Activated T-cell treated with anti-CD3 and anti-CD28 coated beads for 1 hour (primary cell): ENCODE data around the gene NKX2-2.
A peak's percentile ranks its signal among the peaks of the same experiment; 100 is the strongest.
"Not testable (repeated sequence)": the region's sequence is repeated elsewhere in the genome, so short reads cannot be mapped to it uniquely, and the experiment has no call there.

Source experiments
- DNase-seq: peaks from one replicate; pipeline ENCODE4 v3.0.0-alpha.2; 2020; ENCODE audit warnings: low read depth

NKX2-2 gene

GRCh38 chr20:21508230-21509078 lies 5.4 kb downstream of the NKX2-2 start:
- DNase-seq: no peak

DNA sequence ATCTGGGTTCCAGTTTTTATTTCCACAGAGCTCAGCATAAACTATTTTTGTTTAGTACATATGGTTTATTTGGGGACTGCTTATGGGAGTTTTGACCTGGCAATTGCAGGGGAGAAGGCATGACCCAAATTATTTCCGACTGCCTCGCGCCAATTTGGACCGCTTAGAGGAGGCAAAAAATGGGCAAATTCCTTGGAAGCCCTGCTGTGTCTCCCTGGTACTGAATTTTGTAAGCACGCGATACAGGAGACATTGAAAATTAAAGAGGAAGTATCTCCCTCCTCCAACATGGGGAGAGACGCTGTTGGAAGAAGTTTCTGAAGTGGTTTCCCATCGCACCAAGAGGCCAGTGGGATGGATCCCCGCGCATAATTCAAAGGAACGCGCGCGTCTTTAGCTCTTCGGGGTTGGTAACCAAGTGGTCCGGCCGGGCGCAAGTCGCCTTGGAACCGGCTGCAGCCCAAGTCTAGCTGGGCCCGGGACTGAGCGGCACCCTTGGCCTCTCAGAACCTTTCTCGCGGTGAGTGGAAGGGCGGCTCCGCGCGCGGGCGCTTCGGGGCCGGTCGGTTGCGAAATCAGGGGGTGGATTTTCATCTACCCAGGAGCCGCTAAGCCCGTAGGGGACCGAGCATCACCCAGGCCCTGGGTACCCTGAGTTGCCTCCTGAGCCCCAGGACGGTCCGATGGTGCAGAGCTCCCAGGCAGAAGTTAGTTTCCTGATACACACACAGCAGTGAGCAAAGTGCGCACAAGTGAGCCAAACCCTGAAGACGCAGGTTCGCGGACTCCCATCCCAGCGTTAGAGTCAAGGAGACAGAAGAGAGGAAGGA lies 6.2 kb downstream of the NKX2-2 start:
- DNase-seq: no peak

- DNase-seq: peak; percentile 54
Measured at GRCh38 chr20:21505810-21506530, 7.9 kb downstream of the NKX2-2 start.

DNA sequence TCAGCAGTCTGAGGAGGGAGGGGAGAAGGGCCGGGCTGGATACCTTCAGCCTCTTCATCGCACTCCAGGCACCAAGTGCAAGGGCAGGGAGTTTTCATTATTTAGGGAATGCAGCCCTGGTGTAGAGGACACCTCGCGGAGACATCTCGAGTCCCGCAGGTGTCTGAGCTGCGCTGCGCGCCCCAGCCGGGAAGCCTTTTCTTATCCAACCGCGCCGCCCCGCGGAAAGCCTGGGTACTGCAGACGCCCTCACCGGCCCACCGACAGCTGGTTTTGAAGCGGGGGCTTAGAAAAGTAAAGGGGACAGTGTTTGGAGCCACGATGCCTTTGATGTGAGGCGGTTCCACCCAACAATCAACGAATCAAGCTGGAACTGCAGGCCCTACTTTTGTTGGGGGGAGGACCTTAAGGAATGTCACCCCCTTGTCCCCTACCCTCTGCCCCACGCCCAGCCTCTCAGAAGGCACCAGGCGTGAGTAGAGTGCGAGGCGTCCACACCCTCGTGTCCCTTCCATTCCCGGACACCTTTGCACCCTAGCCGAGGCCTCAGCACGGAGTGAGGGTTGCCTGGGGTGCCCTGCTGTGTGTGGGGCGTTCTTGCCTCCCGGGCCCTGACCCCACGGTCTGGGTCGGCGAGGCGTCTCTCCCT lies 8.6 kb downstream of the NKX2-2 start:
- DNase-seq: peak; percentile 81

GRCh38 chr20:21504323-21504722 lies 9.5 kb downstream of the NKX2-2 start:
- DNase-seq: no peak

DNA sequence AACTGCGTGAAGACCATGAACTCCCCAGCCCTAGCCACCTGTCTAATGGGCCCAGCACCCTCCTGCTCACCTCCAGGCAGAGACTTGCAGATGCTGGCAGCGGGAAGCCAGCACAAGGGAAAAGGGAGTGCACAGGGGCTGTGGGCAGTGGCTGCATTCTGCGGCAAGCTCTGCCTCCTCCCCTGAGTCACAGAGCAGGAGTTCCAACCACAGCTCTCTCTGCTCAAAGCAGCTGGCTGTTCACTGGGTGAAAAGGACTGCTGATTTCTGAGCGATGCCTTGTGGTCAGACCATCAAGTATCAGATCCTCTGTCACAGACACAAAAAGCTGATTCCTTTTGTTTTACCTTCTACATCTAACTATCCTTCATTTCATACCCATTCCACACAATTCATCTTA lies 10.5 kb downstream of the NKX2-2 start:
- no peak for DNase-seq

GRCh38 chr20:21501184-21501583 lies 12.7 kb downstream of the NKX2-2 start:
- no peak for DNase-seq

DNA sequence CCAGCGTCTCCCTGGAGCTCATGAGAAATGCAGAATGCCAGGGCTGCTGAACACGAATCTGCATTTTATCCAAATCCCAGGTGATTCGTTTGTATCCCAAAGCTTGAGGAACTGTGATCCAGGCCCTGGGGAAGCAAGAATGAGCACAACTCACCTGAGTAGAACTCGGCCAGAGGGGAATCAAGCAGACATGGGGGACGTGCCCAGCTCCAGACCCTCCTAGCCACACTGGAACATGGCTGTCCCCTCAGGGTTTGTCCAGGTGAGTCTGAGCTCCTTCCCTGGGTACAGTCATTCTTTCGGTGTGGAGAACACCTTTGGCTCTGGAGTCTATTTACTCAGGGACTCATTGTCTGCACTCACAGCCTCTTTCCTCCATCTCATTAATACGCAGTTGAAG lies 13.3 kb downstream of the NKX2-2 start:
- no peak for DNase-seq

DNA sequence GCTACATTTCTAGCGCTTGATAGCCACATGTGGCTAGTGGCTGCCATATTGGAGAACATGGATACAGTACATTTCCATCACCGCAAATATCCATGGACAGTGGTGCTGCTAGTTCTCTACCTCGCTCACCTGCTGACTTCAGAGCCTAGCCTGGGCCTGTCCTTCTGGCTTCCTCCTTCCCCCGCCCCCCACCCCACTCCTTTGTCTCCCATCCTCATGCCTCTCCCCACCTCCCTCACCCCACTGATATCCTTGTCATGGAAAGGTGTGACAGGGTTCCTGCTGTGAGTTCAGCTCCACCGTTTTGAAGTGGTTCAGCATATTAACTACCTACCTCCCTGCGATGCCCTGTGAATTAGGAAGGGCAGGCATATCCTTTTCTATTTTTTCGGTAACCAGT lies 14.2 kb downstream of the NKX2-2 start:
- DNase-seq: no peak

DNA sequence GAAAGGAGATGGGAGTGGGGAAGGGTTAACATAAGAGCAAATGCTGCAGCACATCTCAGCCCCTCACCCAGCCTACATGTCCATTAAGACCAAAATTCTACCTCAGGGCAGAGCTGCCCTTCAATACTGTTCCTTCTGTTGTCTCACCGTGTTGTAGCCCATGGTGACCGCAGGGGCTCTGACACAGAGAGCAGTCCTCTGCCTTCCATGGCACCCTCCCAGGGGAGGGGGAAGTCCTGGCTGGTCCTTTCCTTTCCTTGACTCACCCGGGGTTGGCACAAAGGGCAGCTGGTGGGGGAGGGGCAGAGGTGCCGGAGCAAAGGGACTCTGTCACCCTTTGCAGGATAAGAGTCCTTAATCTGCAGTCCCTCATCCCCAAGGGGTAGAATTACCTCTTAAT lies 15.2 kb downstream of the NKX2-2 start:
- no peak for DNase-seq

GRCh38 chr20:21498195-21498594 lies 15.7 kb downstream of the NKX2-2 start:
- DNase-seq: no peak

GRCh38 chr20:21496452-21496851 lies 17.4 kb downstream of the NKX2-2 start:
- no peak for DNase-seq

GRCh38 chr20:21493049-21493448 lies 20.8 kb downstream of the NKX2-2 start:
- DNase-seq: no peak

- DNase-seq: no peak
Measured at GRCh38 chr20:21490105-21490504, 23.8 kb downstream of the NKX2-2 start.

- not testable (repeated sequence) for DNase-seq
Measured at GRCh38 chr20:21480144-21480543, 33.7 kb downstream of the NKX2-2 start.

DNA sequence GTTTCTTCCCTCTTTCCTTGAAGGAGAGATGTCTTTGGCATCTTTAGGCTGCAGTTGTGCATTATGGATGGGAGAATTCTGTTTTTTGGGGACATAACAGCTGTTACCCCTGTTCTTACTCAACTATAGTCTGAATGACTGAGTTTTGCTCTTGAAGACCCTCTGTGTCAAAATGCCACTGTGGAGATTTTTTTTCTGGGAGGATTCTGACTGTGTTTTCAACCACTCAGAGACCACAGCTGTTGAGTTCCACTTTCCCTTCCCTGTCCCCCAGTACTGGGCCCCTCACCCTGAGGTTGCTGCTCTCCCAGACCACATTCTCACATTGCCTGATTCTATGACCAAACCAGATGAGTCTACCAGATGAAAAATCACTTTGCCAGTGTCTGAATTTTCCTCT lies 48.1 kb downstream of the NKX2-2 start:
- DNase-seq: no peak

DNA sequence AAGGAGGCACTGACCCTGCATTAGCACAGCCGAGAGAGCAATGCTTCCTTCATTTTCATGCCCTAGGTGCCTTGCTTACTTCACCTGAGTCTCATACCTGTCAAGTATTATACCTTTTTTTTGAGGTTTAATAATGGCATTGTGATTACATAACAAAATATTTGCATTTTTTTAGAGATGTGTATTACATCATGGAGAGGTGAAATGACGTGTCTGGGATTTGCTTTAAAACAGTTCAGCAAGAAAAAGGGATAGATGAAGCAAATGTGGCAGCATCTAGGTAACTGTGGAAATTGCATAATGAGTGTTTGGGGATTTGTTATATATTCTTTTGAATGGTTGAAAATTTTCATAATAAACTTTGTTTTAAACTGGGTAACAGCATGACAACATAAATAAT lies 48.9 kb downstream of the NKX2-2 start:
- DNase-seq: no peak
